Tibial nerve (tissue), 4 donors: ENCODE data around the gene ERICH6. TPM values are rescaled to one million over a fixed set of nuclear protein-coding genes. Genes with fewer than 3 reads are reported as not detected.

Experiments
- DNase-seq, 2 donors: peaks; one replicate each; pipeline ENCODE4 v3.0.0-alpha.2; 2019; ENCODE audit warnings: low spot score in 2 of 2
- H3K27ac ChIP-seq, 4 donors: fragments of 200-600 bp; sonication (generic) in 3 of 4; one replicate each; pipeline ENCODE4 v1.5.1; 2017 to 2019; ENCODE audit warnings: mild to moderate bottlenecking in 1 of 4
- H3K27me3 ChIP-seq, 2 donors: fragments of 200-600 bp; sonication (generic) in 1 of 2; one replicate each; pipeline versions ENCODE4 v1.5.1 to v1.6.0; 2017 to 2019
- H3K36me3 ChIP-seq, 3 donors: fragments of 200-600 bp; sonication (generic); one replicate each; pipeline ENCODE4 v1.5.1; 2018 to 2019
- H3K4me1 ChIP-seq, 4 donors: fragments of 200-600 bp; sonication (generic) in 3 of 4; one replicate each; pipeline ENCODE4 v1.5.1; 2017 to 2019
- H3K4me3 ChIP-seq, 4 donors: fragments of 200-600 bp; sonication (generic) in 3 of 4; one replicate each; pipeline ENCODE4 v1.5.1; 2017 to 2019; ENCODE audit warnings: mild to moderate bottlenecking in 1 of 4, moderate library complexity in 1 of 4
- H3K9me3 ChIP-seq, 4 donors: fragments of 200-600 bp; sonication (generic) in 3 of 4; one replicate each; pipeline ENCODE4 v1.5.1; 2017 to 2019
- CTCF ChIP-seq, 5 experiments: fragments of 200-600 bp in 3 of 5; fragments of 450-650 bp in 2 of 5; sonication (generic) in 3 of 5; IDR thresholded peaks; one replicate each; pipeline ENCODE4 v1.5.1; 2016 to 2019; ENCODE audit warnings: antibody characterized with exemption in 5 of 5, mild to moderate bottlenecking in 3 of 5, moderate library complexity in 2 of 5
- EP300 ChIP-seq, 2 donors: sonication (generic); formaldehyde crosslinking; IDR thresholded peaks; one replicate each; pipeline ENCODE4 v1.6.1; 2017; ENCODE audit warnings: antibody characterized with exemption in 2 of 2, mild to moderate bottlenecking in 1 of 2
- POLR2A ChIP-seq, 2 donors: fragments of 450-650 bp; IDR thresholded peaks; one replicate each; pipeline ENCODE4 v1.6.1; 2017; ENCODE audit warnings: antibody characterized with exemption in 2 of 2, mild to moderate bottlenecking in 2 of 2, moderate library complexity in 2 of 2
- WGBS, 2 donors: methylation state at CpG; one replicate each; pipeline ENCODE4 v1.1.5; 2018; 5-methylcytosine and 5-hydroxymethylcytosine counted together
- total RNA-seq, 4 donors: library from RNA; depleted of rRNA; stranded (reverse); fragments of >200 nt; gene quantifications; one replicate each; pipeline ENCODE4 v1.1.0, GENCODE V29; 2016

Gene ERICH6
- total RNA-seq, 4 donors from 2014 or later = 0.84 TPM; not detected in 3

GRCh38 chr3:150653110-150653561 lies 50.6 kb downstream of the ERICH6 start:
- no peak for DNase-seq
- Histone ChIP-seq H3K4me3 (no peak overlapping the region), H3K27me3 (no peaks in the 10 kb centered on the region), H3K9me3 (no peaks in the 10 kb centered on the region), H3K4me1 (no peaks in the 10 kb centered on the region), H3K27ac (no peak overlapping the region), H3K36me3 (no peaks in the 10 kb centered on the region)
- TF ChIP-seq EP300 (IDR thresholded peaks at IDR 0.05) (no peak), CTCF (IDR thresholded peaks at IDR 0.05) (no peak), POLR2A (IDR thresholded peaks at IDR 0.05) (no peak)
- WGBS, 2 donors = 86 to 93% methylated on average over 4 of the region's 4 CpGs

- no peaks in the 10 kb centered on the region for H3K27me3 ChIP-seq
- no peak overlapping the region for H3K4me3 ChIP-seq
- 94 to 95% methylated on average over 12 of the region's 12 CpGs for WGBS, 2 donors
- H3K27ac ChIP-seq = no peak overlapping the region
- no peak for DNase-seq
- no peaks in the 10 kb centered on the region for H3K36me3 ChIP-seq
- peaks cover 0 to 7% (median 0%) of the 10 kb centered on the region in 4 donors for H3K4me1 ChIP-seq
- TF ChIP-seq POLR2A (IDR thresholded peaks at IDR 0.05) (no peak), CTCF (IDR thresholded peaks at IDR 0.05) (no peak), EP300 (IDR thresholded peaks at IDR 0.05) (no peak)
- H3K9me3 ChIP-seq = no peaks in the 10 kb centered on the region
Observed at GRCh38 chr3:150640256-150640655, 63.5 kb downstream of the ERICH6 start.

GRCh38 chr3:150639262-150639661 lies 64.5 kb downstream of the ERICH6 start:
- H3K9me3 ChIP-seq = no peaks in the 10 kb centered on the region
- 81 to 84% methylated on average over 5 of the region's 5 CpGs for WGBS, 2 donors
- no peaks in the 10 kb centered on the region for H3K36me3 ChIP-seq
- no peak for DNase-seq
- peaks cover 0 to 11% (median 0%) of the 10 kb centered on the region in 4 donors for H3K4me1 ChIP-seq
- H3K4me3 ChIP-seq = no peak overlapping the region
- TF ChIP-seq EP300 (IDR thresholded peaks at IDR 0.05) = no peak
- TF ChIP-seq CTCF (IDR thresholded peaks at IDR 0.05) = no peak
- no peak for TF ChIP-seq POLR2A (IDR thresholded peaks at IDR 0.05)
- no peak overlapping the region for H3K27ac ChIP-seq
- H3K27me3 ChIP-seq = no peaks in the 10 kb centered on the region

- no peak for TF ChIP-seq POLR2A (IDR thresholded peaks at IDR 0.05)
- TF ChIP-seq EP300 (IDR thresholded peaks at IDR 0.05) = no peak
- TF ChIP-seq CTCF (IDR thresholded peaks at IDR 0.05) = no peak
- H3K9me3 ChIP-seq = no peaks in the 10 kb centered on the region
- WGBS, 2 donors = 93 to 95% methylated on average over 5 of the region's 5 CpGs
- no peak for DNase-seq
- H3K27ac ChIP-seq = no peak overlapping the region
- no peaks in the 10 kb centered on the region for H3K27me3 ChIP-seq
- H3K4me1 ChIP-seq = peaks cover 0 to 11% (median 0%) of the 10 kb centered on the region in 4 donors
- peaks cover 0 to 7% (median 0%) of the 10 kb centered on the region in 3 donors for H3K36me3 ChIP-seq
- no peak overlapping the region for H3K4me3 ChIP-seq
Observed at GRCh38 chr3:150636258-150636657, 67.5 kb downstream of the ERICH6 start.

GRCh38 chr3:150635526-150635925 lies 68.2 kb downstream of the ERICH6 start:
- no peak overlapping the region for H3K4me3 ChIP-seq
- no peaks in the 10 kb centered on the region for H3K9me3 ChIP-seq
- no peak for DNase-seq
- H3K4me1 ChIP-seq = peaks cover 0 to 11% (median 0%) of the 10 kb centered on the region in 4 donors
- 64 to 78% methylated on average over 1 of the region's 1 CpG for WGBS, 2 donors
- H3K27me3 ChIP-seq = no peaks in the 10 kb centered on the region
- TF ChIP-seq CTCF (IDR thresholded peaks at IDR 0.05) (no peak), POLR2A (IDR thresholded peaks at IDR 0.05) (no peak), EP300 (IDR thresholded peaks at IDR 0.05) (no peak)
- H3K36me3 ChIP-seq = peaks cover 0 to 14% (median 0%) of the 10 kb centered on the region in 3 donors
- H3K27ac ChIP-seq = peak overlapping the region in 1 of 4 donors; percentile 10
